Panc1 (cell line): ENCODE measurements around the gene CTRB2. TPM values are rescaled to one million over a fixed set of nuclear protein-coding genes. Genes with fewer than 3 reads are reported as not detected.

Source experiments
- ATAC-seq: fragments of 200-7000 bp; cut with Tn5 transposase; 2 replicates; pipeline ENCODE4 v1.9.1; 2020; ENCODE audit warnings: mild to moderate bottlenecking, moderate library complexity
- BruUV-seq: library from RNA; stranded (reverse); fragments of 400-500 nt; replicated peaks from 2 replicates; lab custom pipeline; 2021; lab: Mats Ljungman, UMichigan
- CTCF ChIA-PET: fragments of 300-600 bp; sonication (Branson Sonifier 250); formaldehyde crosslinking; loops from one replicate; lab custom pipeline; 2022; ENCODE audit warnings: antibody characterized with exemption; lab: Charles Lee
- POLR2A ChIA-PET: fragments of 300-600 bp; sonication (Branson Sonifier 250); formaldehyde crosslinking; loops from one replicate; lab custom pipeline; 2022; ENCODE audit warnings: antibody characterized with exemption; lab: Charles Lee
- DNase-seq: peaks from one replicate; pipeline ENCODE4 v3.0.0-alpha.2; 2010; ENCODE audit warnings: low read depth, low spot score
- H3K27ac ChIP-seq: 2 replicates; pipeline ENCODE4 v1.5.1; 2011; ENCODE audit warnings: mild to moderate bottlenecking, low read length, inconsistent platforms
- H3K27me3 ChIP-seq: fragments of 200-500 bp; sonication (Bioruptor generic); 2 replicates; pipeline ENCODE4 v1.6.0; 2014; ENCODE audit warnings: low read length, inconsistent platforms; ENCODE audit not compliant: control insufficient read depth, insufficient read depth
- H3K36me3 ChIP-seq: fragments of 200-500 bp; sonication (Bioruptor generic); 2 replicates; pipeline ENCODE4 v1.5.1; 2014; ENCODE audit warnings: inconsistent platforms, mild to moderate bottlenecking, low read length, moderate library complexity; ENCODE audit not compliant: control insufficient read depth, insufficient read depth
- H3K4me1 ChIP-seq: 2 replicates; pipeline ENCODE4 v1.5.1; 2011; ENCODE audit warnings: inconsistent platforms, mild to moderate bottlenecking, low read length, moderate library complexity; ENCODE audit not compliant: control insufficient read depth, insufficient read depth
- H3K4me3 ChIP-seq, 2 experiments: 2 replicates each; pipeline ENCODE4 v1.5.1; 2011 to 2012; ENCODE audit warnings: low read depth in 2 of 2, low read length in 2 of 2, mild to moderate bottlenecking in 2 of 2, inconsistent platforms in 1 of 2, moderate library complexity in 1 of 2
- H3K9me3 ChIP-seq: fragments of 200-500 bp; sonication (Bioruptor generic); 2 replicates; pipeline ENCODE4 v1.5.1; 2014; ENCODE audit warnings: low read depth, mild to moderate bottlenecking, inconsistent platforms, low read length, moderate library complexity; ENCODE audit not compliant: control insufficient read depth, insufficient read depth
- CTCF ChIP-seq: fragments of 450-650 bp; IDR thresholded peaks from 2 replicates; pipeline ENCODE4 v1.5.1; 2017; ENCODE audit warnings: mild to moderate bottlenecking
- POLR2AphosphoS5 ChIP-seq: IDR thresholded peaks from 2 replicates; pipeline ENCODE4 v1.6.1; 2012; ENCODE audit warnings: mild to moderate bottlenecking, low read depth, low read length, moderate library complexity
- REST ChIP-seq, 2 experiments: IDR thresholded peaks; 2 replicates each; pipeline ENCODE4 v1.6.1; 2011 to 2012; ENCODE audit warnings: low read depth in 2 of 2, control low read depth in 1 of 2, low read length in 1 of 2, mild to moderate bottlenecking in 1 of 2, moderate library complexity in 1 of 2; ENCODE audit not compliant: insufficient read depth in 1 of 2
- SIN3A ChIP-seq: IDR thresholded peaks from 2 replicates; pipeline ENCODE4 v1.6.1; 2012; ENCODE audit warnings: low read depth, mild to moderate bottlenecking, low read length, moderate library complexity, borderline replicate concordance; ENCODE audit not compliant: insufficient read depth
- TCF7L2 ChIP-seq: IDR thresholded peaks from 2 replicates; pipeline ENCODE4 v1.6.1; 2011; ENCODE audit warnings: mild to moderate bottlenecking, low read depth, low read length, inconsistent platforms
- in situ Hi-C: cut with HindIII; loops from 2 replicates; pipeline ENCODE4 v1.10.0; 2016; ENCODE audit warnings: low sequenced_read_pairs, low pct_unique_long_range_greater_than_20kb
- intact Hi-C: fragments of 100-400 bp; cut with micrococcal nuclease; formaldehyde crosslinking; loops from one replicate; pipeline ENCODE4 v1.10.0; 2022; ENCODE audit not compliant: unreplicated experiment
- total RNA-seq: library from RNA; stranded (reverse); gene quantifications from one replicate; pipeline ENCODE4 v1.2.1, GENCODE V29; 2021; ENCODE audit not compliant: unreplicated experiment

The CTRB2 gene
- total RNA-seq, 1 experiment from 2014 or later: 5.0 TPM

GRCh38 chr16:75204410-75204758 is 2.6 kb downstream of the CTRB2 start:
- H3K27me3 ChIP-seq: no peaks in the 10 kb centered on the region
- no peak for DNase-seq
- CTCF ChIA-PET: no interaction called here
- no peaks in the 10 kb centered on the region for H3K9me3 ChIP-seq
- no peaks in the 10 kb centered on the region for H3K4me1 ChIP-seq
- TF ChIP-seq POLR2AphosphoS5: no peak
- TF ChIP-seq TCF7L2: no peak
- no peak for TF ChIP-seq CTCF
- no peak for TF ChIP-seq REST (IDR thresholded peaks at IDR 0.05; ENCODE audit: insufficient read depth in 1 of 2, low read depth in 2 of 2, low read length in 1 of 2)
- TF ChIP-seq SIN3A: no peak
- no peaks in the 10 kb centered on the region for H3K36me3 ChIP-seq
- in situ Hi-C loops: no loop called here
- H3K27ac ChIP-seq: no peak overlapping the region
- no peak for ATAC-seq
- intact Hi-C loops: no loop called here
- POLR2A ChIA-PET: no interaction called here
- no TSS peak for BruUV-seq
- H3K4me3 ChIP-seq: no peak overlapping the region

GRCh38 chr16:75203667-75204409 is 3.1 kb downstream of the CTRB2 start:
- ChIA-PET CTCF (interaction anchor here (0.7 kb wide), 1 partner anchor 22 kb away, joined by 14 read pairs; no protein-coding TSS in a partner anchor), POLR2A (no interaction called here)
- BruUV-seq: no TSS peak
- TF ChIP-seq SIN3A (no peak), CTCF (no peak), REST (IDR thresholded peaks at IDR 0.05; ENCODE audit: insufficient read depth in 1 of 2, low read depth in 2 of 2, low read length in 1 of 2) (no peak), POLR2AphosphoS5 (no peak), TCF7L2 (no peak)
- DNase-seq (no peak), ATAC-seq (no peak)
- intact Hi-C loops: no loop called here
- in situ Hi-C loops: no loop called here
- H3K27me3 ChIP-seq: no peaks in the 10 kb centered on the region
- no peak overlapping the region for H3K4me3 ChIP-seq
- H3K36me3 ChIP-seq: no peaks in the 10 kb centered on the region
- H3K9me3 ChIP-seq: no peaks in the 10 kb centered on the region
- H3K4me1 ChIP-seq: no peaks in the 10 kb centered on the region
- no peak overlapping the region for H3K27ac ChIP-seq
